ENCODE results near the gene ATP6V1F. TPM values are rescaled to one million over a fixed set of nuclear protein-coding genes. Genes with fewer than 3 reads are reported as not detected.

The ATP6V1F gene
- total RNA-seq, 1 donor from 2014 or later, result 162 TPM

GRCh38 chr7:128863433-128863989 lies 855 bp downstream of the ATP6V1F start:
- peak; percentile 62 for TF ChIP-seq CTCF (IDR thresholded peaks at IDR 0.05)
- no peaks in the 10 kb centered on the region for H3K27me3 Mint-ChIP-seq (ENCODE audit: unreplicated experiment)
- no peak for DNase-seq (ENCODE audit: extremely low spot score, unreplicated experiment)
- H3K4me1 Mint-ChIP-seq (ENCODE audit: unreplicated experiment), result peaks cover 44% of the 10 kb centered on the region
- H3K9me3 Mint-ChIP-seq (ENCODE audit: unreplicated experiment), result no peaks in the 10 kb centered on the region
- peak overlapping the region; percentile 99 for H3K4me3 Mint-ChIP-seq (ENCODE audit: unreplicated experiment)
- peaks cover 20% of the 10 kb centered on the region for H3K36me3 Mint-ChIP-seq (ENCODE audit: unreplicated experiment)
- peak overlapping the region; percentile 94 for H3K27ac Mint-ChIP-seq (ENCODE audit: unreplicated experiment)

- Mint-ChIP-seq H3K27me3 (ENCODE audit: unreplicated experiment) (peaks cover 4% of the 10 kb centered on the region), H3K27ac (ENCODE audit: unreplicated experiment) (no peak overlapping the region), H3K9me3 (ENCODE audit: unreplicated experiment) (no peaks in the 10 kb centered on the region), H3K4me1 (ENCODE audit: unreplicated experiment) (peaks cover 33% of the 10 kb centered on the region), H3K4me3 (ENCODE audit: unreplicated experiment) (no peak overlapping the region), H3K36me3 (ENCODE audit: unreplicated experiment) (peaks cover 21% of the 10 kb centered on the region)
- no peak for DNase-seq (ENCODE audit: extremely low spot score, unreplicated experiment)
- no peak for TF ChIP-seq CTCF (IDR thresholded peaks at IDR 0.05)
Measured at GRCh38 chr7:128865303-128865702, 2.6 kb downstream of the ATP6V1F start.

- TF ChIP-seq CTCF (IDR thresholded peaks at IDR 0.05), result no peak
- Mint-ChIP-seq H3K27me3 (ENCODE audit: unreplicated experiment) (peaks cover 5% of the 10 kb centered on the region), H3K4me1 (ENCODE audit: unreplicated experiment) (peaks cover 30% of the 10 kb centered on the region), H3K4me3 (ENCODE audit: unreplicated experiment) (no peak overlapping the region), H3K36me3 (ENCODE audit: unreplicated experiment) (peaks cover 22% of the 10 kb centered on the region), H3K27ac (ENCODE audit: unreplicated experiment) (no peak overlapping the region), H3K9me3 (ENCODE audit: unreplicated experiment) (no peaks in the 10 kb centered on the region)
- no peak for DNase-seq (ENCODE audit: extremely low spot score, unreplicated experiment)
Measured at GRCh38 chr7:128865996-128866877, 3.6 kb downstream of the ATP6V1F start.

GRCh38 chr7:128867241-128867640 lies 4.6 kb downstream of the ATP6V1F start:
- no peak for DNase-seq (ENCODE audit: extremely low spot score, unreplicated experiment)
- no peak overlapping the region for H3K27ac Mint-ChIP-seq (ENCODE audit: unreplicated experiment)
- peaks cover 27% of the 10 kb centered on the region for H3K4me1 Mint-ChIP-seq (ENCODE audit: unreplicated experiment)
- H3K27me3 Mint-ChIP-seq (ENCODE audit: unreplicated experiment), result peaks cover 5% of the 10 kb centered on the region
- no peak for TF ChIP-seq CTCF (IDR thresholded peaks at IDR 0.05)
- H3K36me3 Mint-ChIP-seq (ENCODE audit: unreplicated experiment), result peaks cover 22% of the 10 kb centered on the region
- H3K9me3 Mint-ChIP-seq (ENCODE audit: unreplicated experiment), result no peaks in the 10 kb centered on the region
- H3K4me3 Mint-ChIP-seq (ENCODE audit: unreplicated experiment), result no peak overlapping the region
